Measurements from ENCODE around the gene KATNAL2.
A peak's percentile ranks its signal among the peaks of the same experiment; 100 is the strongest.

The KATNAL2 gene

GRCh38 chr18:46917108-46917802 is at the start of gene KATNAL2, which contains the start of gene PIAS2:
Gene KATNAL2 (plus strand): TSS chr18:46917602. CDS start chr18:46946873, 29,271 bp downstream.
Gene PIAS2 (minus strand): TSS chr18:46917507. CDS start chr18:46917345, 162 bp downstream.
- H3K4me3 ChIP-seq (ENCODE audit: low read depth, low read length): peak within 1 kb of the TSS; percentile 79
- DNase-seq (ENCODE audit: low read depth): no peak

- no peak for DNase-seq (ENCODE audit: low read depth)
- no peak overlapping the region for H3K4me3 ChIP-seq (ENCODE audit: low read depth, low read length)
These were observed 49.1 kb upstream of the KATNAL2 start for GRCh38 chr18:46868169-46868921.

- DNase-seq (ENCODE audit: low read depth): no peak
- no peak overlapping the region for H3K4me3 ChIP-seq (ENCODE audit: low read depth, low read length)
These were observed 39.9 kb upstream of the KATNAL2 start for GRCh38 chr18:46877329-46877987.

- DNase-seq (ENCODE audit: low read depth): no peak
- no peak overlapping the region for H3K4me3 ChIP-seq (ENCODE audit: low read depth, low read length)
These were observed 34.2 kb upstream of the KATNAL2 start for GRCh38 chr18:46883180-46883579.

GRCh38 chr18:46886893-46887292 is 30.5 kb upstream of the KATNAL2 start:
- H3K4me3 ChIP-seq (ENCODE audit: low read depth, low read length): no peak overlapping the region
- no peak for DNase-seq (ENCODE audit: low read depth)

GRCh38 chr18:46888965-46889364 is 28.4 kb upstream of the KATNAL2 start:
- DNase-seq (ENCODE audit: low read depth): no peak
- H3K4me3 ChIP-seq (ENCODE audit: low read depth, low read length): no peak overlapping the region

- no peak overlapping the region for H3K4me3 ChIP-seq (ENCODE audit: low read depth, low read length)
- no peak for DNase-seq (ENCODE audit: low read depth)
These were observed 25.6 kb upstream of the KATNAL2 start for GRCh38 chr18:46891742-46892214.

- H3K4me3 ChIP-seq (ENCODE audit: low read depth, low read length): no peak overlapping the region
- no peak for DNase-seq (ENCODE audit: low read depth)
These were observed 24.6 kb upstream of the KATNAL2 start for GRCh38 chr18:46892842-46893241.

- DNase-seq (ENCODE audit: low read depth): no peak
- H3K4me3 ChIP-seq (ENCODE audit: low read depth, low read length): no peak overlapping the region
These were observed 24.0 kb upstream of the KATNAL2 start for GRCh38 chr18:46893360-46893759.

- no peak overlapping the region for H3K4me3 ChIP-seq (ENCODE audit: low read depth, low read length)
- no peak for DNase-seq (ENCODE audit: low read depth)
These were observed 23.3 kb upstream of the KATNAL2 start for GRCh38 chr18:46894124-46894523.

GRCh38 chr18:46899274-46899948 is 18.0 kb upstream of the KATNAL2 start:
- no peak overlapping the region for H3K4me3 ChIP-seq (ENCODE audit: low read depth, low read length)
- DNase-seq (ENCODE audit: low read depth): no peak

- no peak for DNase-seq (ENCODE audit: low read depth)
- no peak overlapping the region for H3K4me3 ChIP-seq (ENCODE audit: low read depth, low read length)
These were observed 14.0 kb upstream of the KATNAL2 start for GRCh38 chr18:46903406-46903805.

GRCh38 chr18:46909497-46909896 is 7.9 kb upstream of the KATNAL2 start:
- no peak overlapping the region for H3K4me3 ChIP-seq (ENCODE audit: low read depth, low read length)
- DNase-seq (ENCODE audit: low read depth): no peak

- no peak for DNase-seq (ENCODE audit: low read depth)
- H3K4me3 ChIP-seq (ENCODE audit: low read depth, low read length): no peak overlapping the region
These were observed 6.5 kb upstream of the KATNAL2 start for GRCh38 chr18:46910856-46911255.

GRCh38 chr18:46915800-46916550 is 1.4 kb upstream of the KATNAL2 start:
- peak overlapping the region; percentile 79 for H3K4me3 ChIP-seq (ENCODE audit: low read depth, low read length)
- no peak for DNase-seq (ENCODE audit: low read depth)

- DNase-seq (ENCODE audit: low read depth): no peak
- H3K4me3 ChIP-seq (ENCODE audit: low read depth, low read length): peak overlapping the region; percentile 79
These were observed 773 bp upstream of the KATNAL2 start for GRCh38 chr18:46916551-46917107.

GRCh38 chr18:46917803-46918600 is 600 bp downstream of the KATNAL2 start:
- DNase-seq (ENCODE audit: low read depth): no peak
- peak overlapping the region; percentile 79 for H3K4me3 ChIP-seq (ENCODE audit: low read depth, low read length)

GRCh38 chr18:46920067-46920466 is 2.7 kb downstream of the KATNAL2 start:
- no peak for DNase-seq (ENCODE audit: low read depth)
- no peak overlapping the region for H3K4me3 ChIP-seq (ENCODE audit: low read depth, low read length)

Data from skeletal muscle cell (primary cell).